Dendritic cell treated with granulocyte-macrophage colony-stimulating factor and Interleukin-4, amounts not matched to agents 40 ng/mL and 50 ng/mL, for 4 days (primary cell): Measurements from ENCODE around the gene TECPR1.

Experiments
- H3K27ac Mint-ChIP-seq: one replicate; pipeline ENCODE4 v1.8.0; 2022; ENCODE audit warnings: mild to moderate bottlenecking, mixed read lengths
- H3K27me3 Mint-ChIP-seq: one replicate; pipeline ENCODE4 v1.8.0; 2022; ENCODE audit warnings: mild to moderate bottlenecking, mixed read lengths
- H3K36me3 Mint-ChIP-seq: one replicate; pipeline ENCODE4 v1.8.0; 2022; ENCODE audit warnings: low read depth, mixed read lengths
- H3K4me1 Mint-ChIP-seq: one replicate; pipeline ENCODE4 v1.8.0; 2022; ENCODE audit warnings: low read depth, mixed read lengths
- H3K4me3 Mint-ChIP-seq: one replicate; pipeline ENCODE4 v1.8.0; 2022; ENCODE audit warnings: mild to moderate bottlenecking, moderate library complexity, mixed read lengths
- H3K9me3 Mint-ChIP-seq: one replicate; pipeline ENCODE4 v1.8.0; 2022; ENCODE audit warnings: mixed read lengths
- intact Hi-C: fragments of 100-400 bp; cut with micrococcal nuclease; formaldehyde crosslinking; loops from one replicate; pipeline ENCODE4 v1.15.0; 2022

Gene TECPR1, protein sequence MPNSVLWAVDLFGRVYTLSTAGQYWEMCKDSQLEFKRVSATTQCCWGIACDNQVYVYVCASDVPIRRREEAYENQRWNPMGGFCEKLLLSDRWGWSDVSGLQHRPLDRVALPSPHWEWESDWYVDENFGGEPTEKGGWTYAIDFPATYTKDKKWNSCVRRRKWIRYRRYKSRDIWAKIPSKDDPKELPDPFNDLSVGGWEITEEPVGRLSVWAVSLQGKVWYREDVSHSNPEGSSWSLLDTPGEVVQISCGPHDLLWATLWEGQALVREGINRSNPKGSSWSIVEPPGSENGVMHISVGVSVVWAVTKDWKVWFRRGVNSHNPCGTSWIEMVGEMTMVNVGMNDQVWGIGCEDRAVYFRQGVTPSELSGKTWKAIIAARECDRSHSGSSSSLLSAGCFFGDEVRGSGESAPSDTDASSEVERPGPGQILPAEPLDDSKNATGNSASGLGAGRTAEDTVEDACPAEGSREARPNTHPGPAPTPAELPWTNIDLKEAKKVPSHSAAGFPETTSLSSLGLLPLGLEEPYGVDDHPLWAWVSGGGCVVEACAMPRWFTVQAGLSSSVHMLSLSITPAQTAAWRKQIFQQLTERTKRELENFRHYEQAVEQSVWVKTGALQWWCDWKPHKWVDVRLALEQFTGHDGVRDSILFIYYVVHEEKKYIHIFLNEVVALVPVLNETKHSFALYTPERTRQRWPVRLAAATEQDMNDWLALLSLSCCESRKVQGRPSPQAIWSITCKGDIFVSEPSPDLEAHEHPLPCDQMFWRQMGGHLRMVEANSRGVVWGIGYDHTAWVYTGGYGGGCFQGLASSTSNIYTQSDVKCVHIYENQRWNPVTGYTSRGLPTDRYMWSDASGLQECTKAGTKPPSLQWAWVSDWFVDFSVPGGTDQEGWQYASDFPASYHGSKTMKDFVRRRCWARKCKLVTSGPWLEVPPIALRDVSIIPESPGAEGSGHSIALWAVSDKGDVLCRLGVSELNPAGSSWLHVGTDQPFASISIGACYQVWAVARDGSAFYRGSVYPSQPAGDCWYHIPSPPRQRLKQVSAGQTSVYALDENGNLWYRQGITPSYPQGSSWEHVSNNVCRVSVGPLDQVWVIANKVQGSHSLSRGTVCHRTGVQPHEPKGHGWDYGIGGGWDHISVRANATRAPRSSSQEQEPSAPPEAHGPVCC

DNA sequence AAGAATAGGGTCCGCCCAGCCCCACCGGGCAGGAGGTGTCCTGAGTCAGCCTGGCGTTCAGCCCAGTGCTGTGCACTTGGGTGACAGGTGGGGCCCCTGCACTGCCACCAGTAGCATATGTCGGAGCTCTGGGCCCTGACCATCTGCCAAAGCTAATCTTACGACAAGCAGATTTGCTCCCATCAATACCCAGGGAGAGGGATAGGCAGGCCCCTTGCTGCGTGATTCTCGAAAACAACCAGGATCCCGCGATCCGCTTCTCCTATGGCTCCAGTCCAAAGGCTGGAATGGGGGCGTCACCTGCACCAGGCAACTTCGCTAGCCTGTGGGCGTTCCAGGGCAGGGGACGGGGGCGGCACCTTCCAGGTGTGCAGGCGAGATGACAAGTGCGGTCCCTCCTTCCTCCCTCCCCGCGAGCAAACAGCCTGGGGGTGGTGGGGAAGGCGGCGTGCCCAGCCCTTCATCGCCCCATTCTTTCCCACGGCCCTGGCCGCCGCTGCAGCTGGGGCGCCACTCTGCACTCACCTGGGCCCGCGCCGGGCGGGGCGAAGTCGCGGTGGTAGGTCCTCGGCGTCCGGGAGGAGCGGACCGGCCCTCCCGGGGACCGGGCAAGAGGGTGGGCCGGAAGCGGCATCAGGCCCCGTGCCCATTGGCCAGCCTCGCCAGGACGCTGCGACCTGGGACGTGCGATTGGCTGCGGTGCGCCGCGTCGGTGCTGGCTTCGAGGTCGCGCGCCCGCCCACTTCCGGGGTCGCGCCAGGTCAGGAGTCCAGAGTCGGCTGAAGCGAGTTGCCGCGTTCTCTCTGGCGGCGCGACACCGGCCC is at the start of gene TECPR1:
Gene TECPR1 (minus strand): TSS at position 632 of the 824 bp plus-strand sequence. CDS start 6,086 bp downstream, outside the sequence.
- Mint-ChIP-seq H3K27me3 (no peaks in the 10 kb centered on the region), H3K4me3 (peak within 1 kb of the TSS; percentile 98), H3K4me1 (peaks cover 59% of the 10 kb centered on the region), H3K36me3 (peaks cover 29% of the 10 kb centered on the region), H3K9me3 (no peaks in the 10 kb centered on the region), H3K27ac (peak within 1 kb of the TSS; percentile 91)
- intact Hi-C loops = loop anchor here (1.0 kb wide), 1 partner anchor 30 kb away; no protein-coding TSS in a partner anchor

DNA sequence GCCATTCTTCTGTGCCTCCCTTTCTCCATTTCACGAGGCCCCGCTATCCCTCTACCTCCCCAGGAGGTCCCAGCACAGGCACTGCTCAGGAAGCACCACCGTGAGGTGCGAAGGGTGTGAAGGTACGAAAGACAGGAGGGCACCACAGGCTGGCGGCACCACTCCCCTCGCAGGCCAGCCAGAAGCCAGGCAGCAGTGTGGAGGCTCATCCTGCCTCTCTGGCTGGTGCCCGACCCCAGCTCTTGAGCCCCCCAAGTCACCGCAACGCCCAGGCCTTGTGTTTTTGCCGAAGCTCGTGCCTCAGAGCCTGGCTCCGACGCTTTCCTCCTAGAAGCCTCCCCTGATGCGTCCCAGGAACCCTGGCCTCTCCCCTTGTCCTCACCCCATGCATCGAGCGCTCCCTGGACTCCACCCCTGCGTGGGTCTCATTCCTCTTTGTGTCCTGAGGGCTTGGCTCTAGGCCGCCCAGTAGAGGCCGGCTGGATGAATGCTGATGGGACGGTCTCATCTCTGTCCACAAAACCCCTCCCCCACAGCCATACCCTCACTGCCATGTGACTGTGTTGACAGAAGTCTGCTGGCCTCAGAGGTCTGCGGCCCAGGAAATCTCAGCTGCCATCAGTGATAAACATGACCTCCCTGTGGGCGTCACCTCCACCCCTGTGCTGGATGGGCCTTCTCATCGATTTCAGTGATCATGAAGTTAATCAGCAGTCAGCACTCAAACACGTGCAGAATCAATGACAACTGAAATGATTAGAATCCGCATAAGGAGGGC is 48.8 kb upstream of the TECPR1 start:
- H3K4me1 Mint-ChIP-seq = no peaks in the 10 kb centered on the region
- no peak overlapping the region for H3K4me3 Mint-ChIP-seq
- no peaks in the 10 kb centered on the region for H3K9me3 Mint-ChIP-seq
- peaks cover 59% of the 10 kb centered on the region for H3K36me3 Mint-ChIP-seq
- H3K27ac Mint-ChIP-seq = no peak overlapping the region
- H3K27me3 Mint-ChIP-seq = no peaks in the 10 kb centered on the region
- intact Hi-C loops = no loop called here

GRCh38 chr7:98297626-98298286 is 45.7 kb upstream of the TECPR1 start:
- Mint-ChIP-seq H3K27ac (no peak overlapping the region), H3K9me3 (no peaks in the 10 kb centered on the region)

DNA sequence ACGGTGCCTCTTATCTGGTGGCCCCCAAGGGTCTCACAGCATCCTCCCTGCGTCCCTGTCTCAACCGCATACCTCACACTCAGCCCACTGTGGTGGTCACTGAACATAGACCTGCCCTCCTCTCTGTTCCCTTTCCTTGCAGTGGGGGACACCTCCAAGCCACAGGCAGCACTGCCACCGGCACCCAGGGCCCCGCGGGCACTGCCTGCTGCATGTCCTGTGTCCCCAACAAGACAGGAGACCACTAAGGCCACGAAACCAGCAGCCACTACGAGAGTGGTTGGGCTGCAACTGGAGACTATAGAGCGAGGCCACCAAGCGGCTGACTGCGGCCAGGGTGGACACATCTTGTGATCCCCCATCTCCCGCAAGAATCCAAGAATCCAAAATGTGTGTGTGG is 44.8 kb upstream of the TECPR1 start:
- H3K36me3 Mint-ChIP-seq = peaks cover 82% of the 10 kb centered on the region
- H3K4me1 Mint-ChIP-seq = peaks cover 8% of the 10 kb centered on the region
- H3K27ac Mint-ChIP-seq = no peak overlapping the region
- H3K9me3 Mint-ChIP-seq = no peaks in the 10 kb centered on the region
- intact Hi-C loops = no loop called here
- no peaks in the 10 kb centered on the region for H3K27me3 Mint-ChIP-seq
- H3K4me3 Mint-ChIP-seq = no peak overlapping the region

More at GRCh38 chr7:98297626-98298286, 45.7 kb upstream of the TECPR1 start:
- Mint-ChIP-seq H3K36me3 (peaks cover 79% of the 10 kb centered on the region), H3K4me1 (peaks cover under 1% of the 10 kb centered on the region), H3K27me3 (no peaks in the 10 kb centered on the region), H3K4me3 (no peak overlapping the region)
- intact Hi-C loops = no loop called here

- peaks cover 82% of the 10 kb centered on the region for H3K36me3 Mint-ChIP-seq
These were observed 43.6 kb upstream of the TECPR1 start for GRCh38 chr7:98295467-98296192.

DNA sequence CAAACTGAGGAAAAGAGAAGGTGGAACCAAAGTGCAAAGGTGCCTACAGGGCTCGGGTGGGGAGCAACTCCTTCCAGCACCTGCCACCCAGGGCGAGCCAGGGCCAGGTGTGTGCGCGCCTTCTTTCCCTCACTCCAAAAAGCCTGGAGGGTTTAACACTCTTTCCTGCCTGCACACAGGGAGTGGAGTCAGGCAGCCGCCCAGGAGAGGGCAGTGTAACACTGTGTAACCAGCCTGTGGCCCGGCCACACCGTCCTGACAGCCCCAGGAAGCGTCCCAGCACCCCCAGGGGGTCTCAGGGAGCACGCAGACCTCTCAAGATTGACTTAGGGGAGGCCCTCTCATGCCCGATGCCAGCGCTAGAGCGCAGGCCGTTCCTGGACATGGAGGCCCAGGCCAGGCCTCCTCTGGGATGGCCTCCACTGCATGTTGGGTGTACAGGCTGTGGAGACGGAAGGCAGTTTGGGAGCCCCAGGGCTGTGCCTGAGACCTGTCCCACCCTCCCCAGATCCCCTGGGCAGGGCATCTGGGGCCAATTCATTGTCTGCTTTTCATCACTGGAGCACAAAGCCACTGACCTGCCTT is 42.9 kb upstream of the TECPR1 start:
- Mint-ChIP-seq H3K4me1 (peaks cover 18% of the 10 kb centered on the region), H3K27ac (peak overlapping the region; percentile 17), H3K27me3 (no peaks in the 10 kb centered on the region), H3K36me3 (peaks cover 79% of the 10 kb centered on the region), H3K4me3 (no peak overlapping the region), H3K9me3 (no peaks in the 10 kb centered on the region)
- intact Hi-C loops = loop anchor here (5.0 kb wide), 1 partner anchor 547 kb away; no protein-coding TSS in a partner anchor

More at GRCh38 chr7:98295467-98296192, 43.6 kb upstream of the TECPR1 start:
- H3K9me3 Mint-ChIP-seq = no peaks in the 10 kb centered on the region
- peaks cover 14% of the 10 kb centered on the region for H3K4me1 Mint-ChIP-seq
- intact Hi-C loops = no loop called here
- peak overlapping the region; percentile 17 for H3K27ac Mint-ChIP-seq
- no peak overlapping the region for H3K4me3 Mint-ChIP-seq
- H3K27me3 Mint-ChIP-seq = no peaks in the 10 kb centered on the region

GRCh38 chr7:98294326-98294725 is 42.3 kb upstream of the TECPR1 start:
- H3K9me3 Mint-ChIP-seq = no peaks in the 10 kb centered on the region
- intact Hi-C loops = loop anchor here (5.0 kb wide), 1 partner anchor 548 kb away; no protein-coding TSS in a partner anchor
- H3K4me3 Mint-ChIP-seq = no peak overlapping the region
- H3K27me3 Mint-ChIP-seq = no peaks in the 10 kb centered on the region
- H3K27ac Mint-ChIP-seq = no peak overlapping the region
- H3K36me3 Mint-ChIP-seq = peaks cover 83% of the 10 kb centered on the region
- H3K4me1 Mint-ChIP-seq = peaks cover 24% of the 10 kb centered on the region

- peaks cover 89% of the 10 kb centered on the region for H3K36me3 Mint-ChIP-seq
- no peak overlapping the region for H3K4me3 Mint-ChIP-seq
- intact Hi-C loops = loop anchor here (5.0 kb wide), 1 partner anchor 549 kb away; no protein-coding TSS in a partner anchor
- no peak overlapping the region for H3K27ac Mint-ChIP-seq
- no peaks in the 10 kb centered on the region for H3K9me3 Mint-ChIP-seq
- no peaks in the 10 kb centered on the region for H3K27me3 Mint-ChIP-seq
- H3K4me1 Mint-ChIP-seq = peaks cover 30% of the 10 kb centered on the region
These were observed 41.7 kb upstream of the TECPR1 start for GRCh38 chr7:98293746-98294145.

DNA sequence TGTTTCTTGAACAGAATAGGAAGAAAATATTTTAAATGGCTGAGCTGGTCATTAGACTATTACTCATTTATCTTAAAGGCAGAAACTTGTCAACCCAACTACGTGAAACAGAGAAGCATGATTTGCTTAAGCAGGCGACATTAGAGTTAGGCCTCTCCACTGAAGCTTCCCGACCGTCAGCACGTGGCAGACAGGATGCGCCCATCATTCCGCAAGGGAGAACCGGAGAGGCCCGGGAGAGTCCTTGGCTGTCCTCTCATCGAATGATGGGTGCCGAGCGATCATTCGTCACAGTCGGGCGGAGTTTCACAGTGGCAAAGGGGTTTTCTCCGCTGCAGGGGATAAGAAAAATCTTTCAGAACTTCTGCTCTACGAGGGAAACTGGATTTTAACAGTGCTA is 41.2 kb upstream of the TECPR1 start:
- peaks cover 34% of the 10 kb centered on the region for H3K4me1 Mint-ChIP-seq
- H3K27me3 Mint-ChIP-seq = no peaks in the 10 kb centered on the region
- H3K4me3 Mint-ChIP-seq = no peak overlapping the region
- intact Hi-C loops = loop anchor here (5.0 kb wide), 1 partner anchor 549 kb away; no protein-coding TSS in a partner anchor
- H3K27ac Mint-ChIP-seq = no peak overlapping the region
- H3K36me3 Mint-ChIP-seq = peaks cover 94% of the 10 kb centered on the region
- no peaks in the 10 kb centered on the region for H3K9me3 Mint-ChIP-seq

- peaks cover 48% of the 10 kb centered on the region for H3K4me1 Mint-ChIP-seq
- H3K27ac Mint-ChIP-seq = no peak overlapping the region
- H3K27me3 Mint-ChIP-seq = no peaks in the 10 kb centered on the region
- peaks cover 96% of the 10 kb centered on the region for H3K36me3 Mint-ChIP-seq
- H3K9me3 Mint-ChIP-seq = no peaks in the 10 kb centered on the region
- intact Hi-C loops = loop anchor here (5.0 kb wide), 1 partner anchor 551 kb away; no protein-coding TSS in a partner anchor
- no peak overlapping the region for H3K4me3 Mint-ChIP-seq
These were observed 39.7 kb upstream of the TECPR1 start for GRCh38 chr7:98291717-98292116.

- no peak overlapping the region for H3K4me3 Mint-ChIP-seq
- H3K27me3 Mint-ChIP-seq = no peaks in the 10 kb centered on the region
- H3K36me3 Mint-ChIP-seq = peaks cover 97% of the 10 kb centered on the region
- intact Hi-C loops = loop anchor here (10.0 kb wide), 3 partner anchors 585 to 1965 kb away; partner anchors contain the start of genes SDHAF3, SLC25A13, TMEM130 and TRRAP
- H3K4me1 Mint-ChIP-seq = peaks cover 67% of the 10 kb centered on the region
- H3K9me3 Mint-ChIP-seq = no peaks in the 10 kb centered on the region
- peak overlapping the region; percentile 97 for H3K27ac Mint-ChIP-seq
These were observed 37.4 kb upstream of the TECPR1 start for GRCh38 chr7:98289333-98289875.
